ENCODE results near the gene MIEF2. TPM values are rescaled to one million over a fixed set of nuclear protein-coding genes. Genes with fewer than 3 reads are reported as not detected.
"Not testable (repeated sequence)": the region's sequence is repeated elsewhere in the genome, so short reads cannot be mapped to it uniquely, and the experiment has no call there.

The MIEF2 gene
- total RNA-seq, 1 experiment from 2014 or later, result 28.4 TPM

DNA sequence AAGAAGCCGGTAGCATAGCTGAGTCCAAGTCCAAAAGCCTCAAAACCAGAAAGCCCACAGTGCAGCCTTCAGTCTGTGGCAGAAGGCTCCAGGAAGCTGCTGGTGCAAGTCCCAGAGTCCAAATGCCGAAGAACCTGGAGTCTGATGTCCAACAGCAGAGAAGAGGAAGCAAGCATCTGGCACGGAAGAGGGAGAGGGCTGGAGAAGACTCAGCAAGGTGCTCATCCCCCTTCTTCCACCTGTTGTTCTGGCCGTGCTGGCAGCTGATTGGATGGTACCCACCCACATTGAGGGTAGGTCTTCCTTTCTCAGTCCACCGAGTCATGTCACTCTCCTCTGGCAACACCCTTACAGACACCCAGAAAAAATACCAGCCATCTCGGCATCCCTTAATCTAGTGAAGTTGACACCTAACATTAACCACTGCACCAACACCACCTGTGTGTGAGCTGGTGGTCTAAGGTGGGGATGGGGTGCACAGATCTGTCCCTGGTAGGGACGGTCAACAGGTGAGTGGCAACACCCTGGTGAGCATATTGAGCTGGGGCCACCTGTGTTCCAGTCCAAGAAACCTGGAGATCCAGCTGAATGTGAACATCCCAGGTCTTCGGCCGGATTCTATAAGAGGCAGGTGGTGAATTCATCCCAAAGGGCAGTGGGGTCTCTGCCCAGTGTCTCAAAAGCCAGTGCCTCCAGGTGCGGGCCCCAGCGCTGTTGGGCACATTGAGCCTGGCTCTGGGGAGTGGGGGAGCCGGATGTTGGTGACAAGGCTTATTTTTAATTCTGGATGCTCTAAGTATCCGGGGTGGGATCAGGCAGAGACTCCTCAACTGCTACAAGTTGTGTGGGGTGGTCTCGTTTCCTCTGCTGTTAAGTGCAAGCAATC, 9.8 kb downstream of the MIEF2 start:
- in situ Hi-C loops (cut with HindIII; ENCODE audit: low pct_unique_long_range_greater_than_20kb, low sequenced_read_pairs), result no loop called here
- DNase-seq (ENCODE audit: low read depth), result no peak

- in situ Hi-C loops (cut with HindIII; ENCODE audit: low pct_unique_long_range_greater_than_20kb, low sequenced_read_pairs), result no loop called here
- DNase-seq (ENCODE audit: low read depth), result no peak
Observed at GRCh38 chr17:18277076-18277475, 16.6 kb downstream of the MIEF2 start.

- in situ Hi-C loops (cut with HindIII; ENCODE audit: low pct_unique_long_range_greater_than_20kb, low sequenced_read_pairs), result no loop called here
- DNase-seq (ENCODE audit: low read depth), result no peak
Observed at GRCh38 chr17:18278867-18279266, 18.4 kb downstream of the MIEF2 start.

GRCh38 chr17:18280249-18280648, 19.8 kb downstream of the MIEF2 start:
- in situ Hi-C loops (cut with HindIII; ENCODE audit: low pct_unique_long_range_greater_than_20kb, low sequenced_read_pairs), result no loop called here
- no peak for DNase-seq (ENCODE audit: low read depth)

DNA sequence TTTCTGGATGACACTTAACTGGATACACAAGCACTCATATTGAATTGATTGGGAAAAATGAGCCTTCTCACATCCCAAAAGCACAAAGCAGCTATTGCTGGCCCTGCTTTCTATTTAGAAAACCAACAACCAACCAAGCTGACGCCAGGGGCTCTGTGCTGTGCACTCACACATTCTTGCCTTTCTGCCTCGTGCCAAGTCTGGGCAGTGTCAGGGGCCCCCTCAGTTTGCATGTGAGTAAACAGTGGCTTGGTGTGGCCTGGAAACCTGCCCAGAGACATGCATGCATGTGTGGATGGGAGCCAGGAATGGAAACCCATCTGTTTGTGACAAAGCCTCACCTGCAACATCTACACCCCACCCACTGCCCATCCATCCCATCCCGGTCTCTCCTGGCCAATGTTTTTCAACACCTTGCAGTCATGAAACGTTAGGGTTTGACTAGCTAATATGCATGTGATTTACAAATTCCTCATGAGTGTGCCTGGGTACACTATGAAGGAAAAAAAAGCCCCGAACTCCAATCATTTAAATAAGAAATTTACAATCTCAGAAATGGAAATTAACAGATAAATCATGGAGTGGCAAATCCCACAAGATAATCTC, 20.4 kb downstream of the MIEF2 start:
- in situ Hi-C loops (cut with HindIII; ENCODE audit: low pct_unique_long_range_greater_than_20kb, low sequenced_read_pairs), result no loop called here

DNA sequence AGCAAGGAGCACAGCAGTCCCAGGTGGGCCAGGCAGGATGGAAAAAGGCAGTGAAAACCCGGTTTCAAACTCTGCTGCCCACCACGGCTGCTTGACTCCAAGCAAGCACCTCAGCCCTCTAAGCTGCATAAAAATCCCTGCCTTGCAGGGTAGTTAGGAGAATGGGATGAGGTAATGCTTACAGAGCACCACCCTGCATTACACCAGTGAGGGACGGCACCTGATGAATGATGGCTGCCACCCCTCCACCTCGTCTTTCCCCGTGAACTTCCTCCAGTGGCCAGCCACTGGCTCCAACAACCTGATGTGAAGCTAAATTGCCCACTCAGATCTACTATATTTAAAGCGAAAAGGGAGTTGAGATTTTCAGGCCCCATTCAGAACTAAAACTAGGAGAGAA, 21.3 kb downstream of the MIEF2 start:
- no peak for DNase-seq (ENCODE audit: low read depth)
- in situ Hi-C loops (cut with HindIII; ENCODE audit: low pct_unique_long_range_greater_than_20kb, low sequenced_read_pairs), result no loop called here

More for the DNA sequence above, 20.4 kb downstream of the MIEF2 start:
- no peak for DNase-seq (ENCODE audit: low read depth)

DNA sequence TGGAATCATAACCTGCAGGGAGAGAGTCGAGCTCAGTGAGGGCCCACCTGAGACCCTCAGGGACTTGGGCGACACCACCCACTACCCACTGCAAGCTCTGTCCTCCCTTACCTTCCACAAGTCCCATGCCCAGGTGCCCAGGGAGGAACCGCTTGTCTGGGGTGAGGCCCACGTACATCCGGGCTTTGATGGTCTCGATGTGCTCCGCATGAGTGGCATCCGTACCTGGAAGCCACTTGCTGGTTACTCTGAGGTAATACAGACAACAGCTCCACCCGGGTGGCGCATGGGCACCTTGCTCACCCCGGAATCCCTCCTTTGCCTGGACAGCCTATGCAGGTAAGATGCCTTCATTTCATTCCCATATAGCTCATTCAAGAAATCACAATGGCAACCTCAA, 24.8 kb downstream of the MIEF2 start:
- DNase-seq (ENCODE audit: low read depth), result no peak
- in situ Hi-C loops (cut with HindIII; ENCODE audit: low pct_unique_long_range_greater_than_20kb, low sequenced_read_pairs), result no loop called here

- in situ Hi-C loops (cut with HindIII; ENCODE audit: low pct_unique_long_range_greater_than_20kb, low sequenced_read_pairs), result no loop called here
- no peak for DNase-seq (ENCODE audit: low read depth)
Observed at GRCh38 chr17:18291718-18292540, 31.5 kb downstream of the MIEF2 start.

DNA sequence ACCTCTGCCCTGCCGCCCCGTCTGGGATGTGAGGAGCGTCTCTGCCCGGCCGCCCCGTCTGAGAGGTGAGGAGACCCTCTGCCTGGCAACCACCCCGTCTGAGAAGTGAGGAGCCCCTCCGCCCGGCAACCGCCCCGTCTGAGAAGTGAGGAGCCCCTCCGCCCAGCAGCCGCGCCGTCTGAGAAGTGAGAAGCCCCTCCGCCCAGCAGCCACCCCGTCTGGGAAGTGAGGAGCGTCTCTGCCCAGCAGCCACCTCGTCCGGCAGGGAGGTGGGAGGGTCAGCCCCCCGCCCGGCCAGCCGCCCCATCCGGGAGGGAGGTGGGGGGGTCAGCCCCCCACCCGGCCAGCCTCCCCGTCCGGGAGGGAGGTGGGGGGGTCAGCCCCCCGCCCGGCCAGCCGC, 37.6 kb downstream of the MIEF2 start:
- in situ Hi-C loops (cut with HindIII; ENCODE audit: low pct_unique_long_range_greater_than_20kb, low sequenced_read_pairs); DNase-seq (ENCODE audit: low read depth): not testable (repeated sequence)

GRCh38 chr17:18300725-18301480, 40.4 kb downstream of the MIEF2 start:
- no peak for DNase-seq (ENCODE audit: low read depth)
- in situ Hi-C loops (cut with HindIII; ENCODE audit: low pct_unique_long_range_greater_than_20kb, low sequenced_read_pairs), result no loop called here

GRCh38 chr17:18303206-18303605, 42.7 kb downstream of the MIEF2 start:
- in situ Hi-C loops (cut with HindIII; ENCODE audit: low pct_unique_long_range_greater_than_20kb, low sequenced_read_pairs); DNase-seq (ENCODE audit: low read depth): not testable (repeated sequence)

DNA sequence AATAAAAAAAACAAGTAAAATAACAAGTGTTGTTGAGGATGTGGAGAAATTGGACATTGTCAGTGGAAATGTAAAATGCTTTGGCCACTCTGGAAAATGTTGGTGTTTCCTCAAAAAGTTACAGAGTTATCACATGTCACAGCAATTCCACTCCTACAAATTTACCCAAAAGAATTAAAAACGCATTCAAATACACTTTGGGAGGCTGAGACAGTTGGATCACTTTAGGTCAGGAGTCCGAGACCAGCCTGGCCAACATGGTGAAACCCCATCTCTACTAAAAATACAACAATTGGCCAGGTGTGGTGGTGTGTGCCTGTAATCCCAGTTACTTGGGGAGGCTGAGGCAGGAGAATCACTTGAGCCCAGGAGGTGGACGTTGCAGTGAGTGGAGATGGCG, 48.7 kb downstream of the MIEF2 start:
- in situ Hi-C loops (cut with HindIII; ENCODE audit: low pct_unique_long_range_greater_than_20kb, low sequenced_read_pairs), result no loop called here
- no peak for DNase-seq (ENCODE audit: low read depth)

- in situ Hi-C loops (cut with HindIII; ENCODE audit: low pct_unique_long_range_greater_than_20kb, low sequenced_read_pairs), result no loop called here
- no peak for DNase-seq (ENCODE audit: low read depth)
Observed at GRCh38 chr17:18314059-18314730, 53.7 kb downstream of the MIEF2 start.

DNA sequence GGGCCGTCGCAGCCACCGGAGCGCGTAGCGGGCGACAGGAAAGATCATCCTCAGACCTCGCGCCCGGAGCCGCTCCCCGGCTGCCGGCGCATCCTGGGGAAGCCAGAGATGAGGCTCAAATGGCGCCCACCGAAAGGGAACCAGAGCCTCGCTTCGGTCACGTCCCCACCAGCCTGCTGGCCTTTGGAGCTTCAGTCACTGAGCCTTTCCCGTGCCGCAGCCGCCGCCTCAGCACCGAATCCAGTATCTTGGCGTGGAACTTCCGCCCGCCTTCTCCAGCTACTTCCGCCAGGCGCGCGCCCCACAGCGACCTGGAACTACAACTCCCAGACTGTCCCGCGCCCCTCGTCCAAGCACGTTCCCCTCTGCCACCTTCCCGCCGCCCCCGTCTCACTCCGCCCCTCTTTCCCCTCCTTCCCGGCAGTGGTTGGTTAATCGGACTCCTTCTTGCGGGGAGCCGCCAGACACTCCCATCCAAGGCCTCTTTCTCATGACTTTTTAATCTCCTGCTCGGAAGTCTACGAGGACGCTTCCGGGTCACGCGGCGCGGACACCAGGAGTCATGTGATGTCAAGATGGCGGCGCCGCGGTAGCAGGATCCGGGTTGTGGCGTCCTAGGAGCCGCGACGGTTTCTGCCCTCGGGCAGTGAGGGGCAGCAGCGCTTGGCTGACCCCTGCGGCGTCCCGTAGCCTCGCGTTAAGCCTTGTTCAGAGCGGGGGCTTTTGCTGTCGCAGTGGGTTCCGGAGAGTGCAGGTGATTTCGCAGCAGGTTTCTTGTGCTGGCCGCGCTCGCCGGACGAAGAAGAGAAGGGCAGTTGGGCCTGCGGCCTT, 54.5 kb downstream of the MIEF2 start, which contains the start of the genes SMCR8 and TOP3A:
TSS of gene SMCR8 (plus strand) at position 563 of the 831 bp plus-strand sequence. CDS start 497 bp downstream, outside the sequence.
TSS of gene TOP3A (minus strand) at position 264 of the 831 bp plus-strand sequence. CDS start at position 48, 216 bp downstream.
- peak; percentile 95 for DNase-seq (ENCODE audit: low read depth)
- in situ Hi-C loops (cut with HindIII; ENCODE audit: low pct_unique_long_range_greater_than_20kb, low sequenced_read_pairs), result no loop called here

DNA sequence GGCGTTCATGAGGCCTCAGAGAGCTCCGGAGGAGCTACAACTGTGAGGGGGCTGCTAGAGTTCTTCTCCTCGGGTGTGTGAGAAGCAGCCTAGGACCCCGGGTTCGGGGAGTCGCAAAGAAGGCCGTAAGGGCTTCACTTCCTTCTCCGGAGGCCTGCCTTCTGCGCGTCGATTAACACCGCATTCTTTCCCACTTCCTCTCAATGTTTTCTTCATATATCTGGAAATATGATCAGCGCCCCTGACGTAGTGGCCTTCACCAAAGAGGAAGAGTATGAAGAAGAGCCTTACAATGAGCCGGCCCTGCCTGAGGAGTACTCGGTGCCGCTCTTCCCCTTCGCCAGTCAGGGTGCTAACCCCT, 55.1 kb downstream of the MIEF2 start:
- DNase-seq (ENCODE audit: low read depth), result no peak
- in situ Hi-C loops (cut with HindIII; ENCODE audit: low pct_unique_long_range_greater_than_20kb, low sequenced_read_pairs), result no loop called here

GRCh38 chr17:18315961-18316360, 55.5 kb downstream of the MIEF2 start:
- in situ Hi-C loops (cut with HindIII; ENCODE audit: low pct_unique_long_range_greater_than_20kb, low sequenced_read_pairs), result no loop called here

More at GRCh38 chr17:18315961-18316360, 55.5 kb downstream of the MIEF2 start:
- DNase-seq (ENCODE audit: low read depth), result no peak
